ENCODE results near the gene TULP4. TPM values are rescaled to one million over a fixed set of nuclear protein-coding genes. Genes with fewer than 3 reads are reported as not detected.
"Not testable (repeated sequence)": the region's sequence is repeated elsewhere in the genome, so short reads cannot be mapped to it uniquely, and the experiment has no call there.

The TULP4 gene
- total RNA-seq, 1 donor from 2014 or later: 21.9 TPM

DNA sequence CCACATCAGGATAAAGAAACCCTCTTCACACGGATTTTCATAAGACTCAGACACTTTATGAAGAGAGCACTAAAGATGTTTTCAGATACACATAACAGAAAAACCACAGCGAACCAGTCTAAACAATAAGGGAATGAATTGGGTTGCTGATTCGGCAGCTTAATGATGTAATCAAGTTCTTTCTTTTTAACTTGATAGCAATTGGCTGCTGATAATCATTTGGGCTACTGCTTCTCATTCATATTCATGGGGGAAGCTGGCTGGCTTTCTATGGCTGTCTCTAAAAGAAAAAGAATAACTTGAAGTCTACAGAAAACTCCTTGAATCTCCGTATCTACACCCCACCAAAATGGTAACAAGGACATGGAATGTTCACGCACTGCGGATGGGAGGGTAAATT, 227.6 kb downstream of the TULP4 start:
- intact Hi-C loops (cut with micrococcal nuclease): loop anchor here (5.0 kb wide), 2 partner anchors 308 to 328 kb away; no protein-coding TSS in a partner anchor
- no peak for DNase-seq (ENCODE audit: low spot score)
- H3K27me3 Mint-ChIP-seq (ENCODE audit: insufficient read depth): peaks cover 34% of the 10 kb centered on the region
- no peaks in the 10 kb centered on the region for H3K4me1 Mint-ChIP-seq (ENCODE audit: low read depth)
- H3K4me3 Mint-ChIP-seq: no peak overlapping the region
- no peaks in the 10 kb centered on the region for H3K36me3 Mint-ChIP-seq (ENCODE audit: low read depth)
- no peaks in the 10 kb centered on the region for H3K9me3 Mint-ChIP-seq
- no peak overlapping the region for H3K27ac Mint-ChIP-seq

DNA sequence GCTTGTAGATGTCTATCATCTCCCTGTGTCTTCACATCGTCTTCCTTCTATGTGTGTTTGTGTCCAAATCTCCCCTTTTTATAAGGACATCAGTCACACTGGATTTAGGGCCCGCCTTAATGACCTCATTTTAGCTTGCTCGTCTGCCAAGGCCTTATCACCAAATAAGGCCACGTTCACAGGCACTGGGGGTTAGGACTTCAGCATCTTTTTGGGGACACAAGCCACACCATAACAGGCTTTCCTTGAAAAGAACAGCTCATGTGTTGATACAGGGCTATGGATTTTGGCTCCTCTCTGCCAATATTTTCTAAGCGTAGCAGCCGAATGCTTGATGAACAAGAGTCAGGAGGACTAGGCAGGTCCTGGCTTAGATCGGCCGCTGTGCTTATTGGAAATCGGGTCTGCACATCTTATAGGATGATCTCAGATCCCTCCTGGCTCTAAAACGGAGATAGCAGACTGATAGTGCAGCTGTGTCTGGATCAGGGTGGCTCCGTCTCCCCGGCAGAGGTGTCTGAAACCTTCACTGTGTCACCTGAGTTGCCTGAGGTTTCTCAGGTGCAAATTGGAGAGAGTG, 231.4 kb downstream of the TULP4 start:
- H3K4me3 Mint-ChIP-seq: no peak overlapping the region
- H3K9me3 Mint-ChIP-seq: no peaks in the 10 kb centered on the region
- no peak overlapping the region for H3K27ac Mint-ChIP-seq
- intact Hi-C loops (cut with micrococcal nuclease): no loop called here
- H3K36me3 Mint-ChIP-seq (ENCODE audit: low read depth): peaks cover 2% of the 10 kb centered on the region
- DNase-seq (ENCODE audit: low spot score): no peak
- no peaks in the 10 kb centered on the region for H3K4me1 Mint-ChIP-seq (ENCODE audit: low read depth)
- H3K27me3 Mint-ChIP-seq (ENCODE audit: insufficient read depth): peaks cover 17% of the 10 kb centered on the region

DNA sequence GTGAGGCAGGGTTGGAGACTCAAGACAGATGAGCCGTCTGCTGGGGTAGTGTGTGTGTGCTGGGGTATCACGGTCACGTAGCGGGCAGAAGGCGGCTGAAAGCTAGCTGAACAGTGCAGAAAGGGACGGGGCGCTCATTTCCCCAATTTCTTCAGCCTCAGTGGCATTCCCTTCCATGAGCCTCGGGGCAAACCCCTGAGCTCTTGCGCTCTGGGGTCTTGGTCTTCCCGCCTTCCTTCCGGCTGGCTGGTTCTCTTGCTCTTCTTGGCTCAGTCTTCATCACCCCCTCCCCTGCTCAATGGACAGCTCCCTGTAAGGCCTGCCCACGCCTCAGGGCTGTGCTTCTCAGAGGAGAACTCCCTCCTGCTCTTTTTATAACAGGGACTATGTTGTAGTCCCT, 232.2 kb downstream of the TULP4 start:
- Mint-ChIP-seq H3K4me1 (ENCODE audit: low read depth) (no peaks in the 10 kb centered on the region), H3K9me3 (no peaks in the 10 kb centered on the region), H3K27me3 (ENCODE audit: insufficient read depth) (peaks cover 12% of the 10 kb centered on the region), H3K27ac (no peak overlapping the region), H3K36me3 (ENCODE audit: low read depth) (peaks cover 2% of the 10 kb centered on the region), H3K4me3 (no peak overlapping the region)
- intact Hi-C loops (cut with micrococcal nuclease): no loop called here
- no peak for DNase-seq (ENCODE audit: low spot score)

DNA sequence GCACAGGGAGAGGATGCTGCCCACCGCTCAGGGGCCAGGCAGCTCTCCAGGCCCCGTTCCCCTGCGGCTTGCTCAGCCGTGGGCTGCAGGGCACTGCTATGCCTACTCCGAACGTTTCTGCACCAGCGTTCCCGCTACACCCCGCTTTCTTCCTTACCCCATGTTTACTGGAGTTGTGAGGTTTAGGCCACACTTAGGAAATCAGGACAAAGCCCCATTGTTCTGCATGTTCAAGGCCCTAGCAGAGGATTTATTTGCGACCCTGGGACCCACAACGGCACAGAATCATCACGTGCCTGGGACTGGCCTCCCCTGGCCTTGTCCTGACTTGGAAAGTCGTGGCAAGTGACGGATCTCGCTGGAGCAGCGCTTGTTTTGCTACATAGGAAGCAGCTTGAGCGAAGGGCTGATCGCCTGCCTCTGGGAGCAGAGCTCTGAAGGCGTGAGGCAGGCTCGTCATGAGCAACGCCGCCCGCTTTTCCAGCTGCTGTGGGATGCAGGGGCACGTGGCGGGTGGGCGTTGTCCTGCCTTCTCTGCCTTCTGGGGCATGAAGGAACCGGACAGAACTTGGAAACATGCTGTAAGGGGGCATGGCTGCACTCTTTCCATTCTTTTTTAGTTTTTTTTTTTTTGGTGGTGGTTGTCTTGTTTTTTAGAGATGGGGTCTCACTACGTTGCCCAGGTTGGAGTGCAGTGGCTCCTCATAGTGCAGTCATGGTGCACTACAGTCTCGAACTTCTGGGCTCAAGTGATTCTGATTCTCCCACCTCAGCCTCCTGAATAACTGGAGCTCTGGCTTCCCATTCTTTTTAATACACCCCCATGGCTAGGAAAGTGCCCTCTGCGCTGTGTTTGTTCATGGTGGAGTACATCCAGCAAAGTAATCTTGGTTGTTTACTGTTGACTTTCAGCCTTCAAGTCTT, 233.0 kb downstream of the TULP4 start:
- Mint-ChIP-seq H3K36me3 (ENCODE audit: low read depth) (peaks cover 2% of the 10 kb centered on the region), H3K27ac (no peak overlapping the region), H3K9me3 (no peaks in the 10 kb centered on the region), H3K27me3 (ENCODE audit: insufficient read depth) (peaks cover 7% of the 10 kb centered on the region), H3K4me3 (no peak overlapping the region), H3K4me1 (ENCODE audit: low read depth) (no peaks in the 10 kb centered on the region)
- intact Hi-C loops (cut with micrococcal nuclease): no loop called here
- no peak for DNase-seq (ENCODE audit: low spot score)

DNA sequence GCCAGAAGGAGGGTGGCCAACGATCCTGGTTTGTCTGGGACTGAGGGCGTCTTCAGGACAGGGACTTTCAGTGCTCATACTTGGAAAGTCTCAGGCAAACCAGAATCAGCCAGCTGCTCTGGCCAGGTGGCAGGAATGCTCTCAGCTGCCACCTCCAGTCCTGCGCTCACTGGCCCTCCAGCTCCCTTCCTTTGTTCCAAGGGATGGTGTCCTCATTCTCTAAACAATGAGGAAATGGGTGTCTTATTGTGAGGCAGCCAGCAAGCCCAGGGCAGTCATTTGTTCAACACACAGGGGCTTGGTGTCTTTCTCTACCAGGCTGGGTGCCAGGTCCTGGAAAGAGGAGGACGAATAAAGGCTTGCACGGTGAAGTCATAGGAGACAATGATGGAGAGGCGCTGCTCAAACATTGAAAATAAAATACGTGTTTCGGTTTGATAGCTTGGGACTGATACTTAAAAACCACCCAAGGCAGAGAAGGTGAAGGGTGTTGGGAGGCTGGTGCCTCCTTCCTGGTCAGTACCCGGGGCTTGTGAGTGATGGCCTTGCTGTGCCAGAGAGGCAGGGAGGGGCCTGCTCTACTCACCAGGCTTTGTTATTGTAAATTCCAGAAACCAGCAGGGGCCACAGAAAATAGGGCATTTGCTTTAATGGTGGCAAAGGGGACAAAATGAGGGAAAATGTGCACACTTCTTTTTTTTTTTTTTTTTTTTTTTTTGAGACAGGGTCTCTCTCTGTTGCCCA, 236.3 kb downstream of the TULP4 start:
- Mint-ChIP-seq H3K4me3 (no peak overlapping the region), H3K27ac (no peak overlapping the region), H3K4me1 (ENCODE audit: low read depth) (no peaks in the 10 kb centered on the region), H3K9me3 (no peaks in the 10 kb centered on the region), H3K27me3 (ENCODE audit: insufficient read depth) (peaks cover 11% of the 10 kb centered on the region), H3K36me3 (ENCODE audit: low read depth) (peaks cover 2% of the 10 kb centered on the region)
- intact Hi-C loops (cut with micrococcal nuclease): no loop called here
- DNase-seq (ENCODE audit: low spot score): no peak

DNA sequence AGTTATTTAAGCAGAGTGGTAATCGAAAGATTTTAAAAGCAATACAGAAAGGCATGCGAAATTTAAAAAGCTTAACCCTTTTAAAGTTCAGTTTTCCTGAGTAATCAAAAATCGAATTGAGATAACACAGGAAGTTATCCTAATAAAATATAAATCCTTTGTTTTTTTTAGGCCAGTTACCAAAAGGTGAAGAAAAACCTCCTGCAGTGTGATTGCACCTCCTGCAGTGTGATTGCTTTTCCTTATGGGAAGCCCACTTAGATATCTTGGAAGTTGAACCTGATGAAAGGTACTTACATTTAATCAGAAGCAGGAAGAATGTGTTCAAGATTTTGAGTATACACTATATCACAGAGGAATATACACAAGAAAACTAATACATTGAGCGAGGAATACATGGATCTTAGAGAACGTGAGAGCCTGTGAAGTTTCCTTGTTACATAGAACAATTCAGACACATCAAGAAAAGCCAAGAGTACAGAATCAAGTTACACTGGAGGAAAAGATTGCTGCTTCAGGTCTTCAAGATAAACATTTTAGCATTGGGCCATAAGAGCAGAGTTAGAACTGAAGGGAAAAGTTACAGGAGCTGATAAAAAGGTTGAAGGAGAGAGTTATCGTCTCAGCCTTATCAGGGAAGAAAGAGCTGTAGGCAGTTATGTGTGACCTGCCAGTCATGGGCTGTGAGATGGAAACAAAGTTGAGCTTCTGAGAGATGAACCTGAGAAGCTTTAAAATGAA, 240.0 kb downstream of the TULP4 start:
- no peak overlapping the region for H3K4me3 Mint-ChIP-seq
- H3K9me3 Mint-ChIP-seq: no peaks in the 10 kb centered on the region
- intact Hi-C loops (cut with micrococcal nuclease): no loop called here

DNA sequence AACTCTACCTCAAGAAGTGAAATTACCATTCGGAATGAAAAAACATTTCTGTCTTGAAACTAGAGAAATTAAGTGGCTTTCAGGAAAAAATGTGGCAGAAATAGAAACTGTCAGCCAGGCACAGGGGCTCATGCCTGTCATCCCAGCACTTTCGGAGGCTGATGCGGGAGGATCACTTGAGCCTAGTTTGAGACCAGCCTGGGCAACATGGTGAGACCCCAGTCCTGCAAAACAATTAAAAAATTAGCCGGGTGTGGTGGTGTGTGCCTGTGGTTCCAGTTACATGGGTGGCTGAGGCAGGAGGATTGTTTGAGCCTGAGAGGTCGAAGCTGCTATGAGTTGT, 240.5 kb downstream of the TULP4 start:
- no peak for DNase-seq (ENCODE audit: low spot score)
- H3K4me3 Mint-ChIP-seq: no peak overlapping the region
- H3K36me3 Mint-ChIP-seq (ENCODE audit: low read depth): no peaks in the 10 kb centered on the region
- intact Hi-C loops (cut with micrococcal nuclease): no loop called here
- no peaks in the 10 kb centered on the region for H3K4me1 Mint-ChIP-seq (ENCODE audit: low read depth)
- peaks cover 12% of the 10 kb centered on the region for H3K27me3 Mint-ChIP-seq (ENCODE audit: insufficient read depth)
- H3K9me3 Mint-ChIP-seq: no peaks in the 10 kb centered on the region
- H3K27ac Mint-ChIP-seq: no peak overlapping the region

More for the DNA sequence above, 240.0 kb downstream of the TULP4 start:
- H3K4me1 Mint-ChIP-seq (ENCODE audit: low read depth): no peaks in the 10 kb centered on the region
- DNase-seq (ENCODE audit: low spot score): no peak
- peaks cover 14% of the 10 kb centered on the region for H3K27me3 Mint-ChIP-seq (ENCODE audit: insufficient read depth)
- H3K27ac Mint-ChIP-seq: no peak overlapping the region
- H3K36me3 Mint-ChIP-seq (ENCODE audit: low read depth): no peaks in the 10 kb centered on the region

DNA sequence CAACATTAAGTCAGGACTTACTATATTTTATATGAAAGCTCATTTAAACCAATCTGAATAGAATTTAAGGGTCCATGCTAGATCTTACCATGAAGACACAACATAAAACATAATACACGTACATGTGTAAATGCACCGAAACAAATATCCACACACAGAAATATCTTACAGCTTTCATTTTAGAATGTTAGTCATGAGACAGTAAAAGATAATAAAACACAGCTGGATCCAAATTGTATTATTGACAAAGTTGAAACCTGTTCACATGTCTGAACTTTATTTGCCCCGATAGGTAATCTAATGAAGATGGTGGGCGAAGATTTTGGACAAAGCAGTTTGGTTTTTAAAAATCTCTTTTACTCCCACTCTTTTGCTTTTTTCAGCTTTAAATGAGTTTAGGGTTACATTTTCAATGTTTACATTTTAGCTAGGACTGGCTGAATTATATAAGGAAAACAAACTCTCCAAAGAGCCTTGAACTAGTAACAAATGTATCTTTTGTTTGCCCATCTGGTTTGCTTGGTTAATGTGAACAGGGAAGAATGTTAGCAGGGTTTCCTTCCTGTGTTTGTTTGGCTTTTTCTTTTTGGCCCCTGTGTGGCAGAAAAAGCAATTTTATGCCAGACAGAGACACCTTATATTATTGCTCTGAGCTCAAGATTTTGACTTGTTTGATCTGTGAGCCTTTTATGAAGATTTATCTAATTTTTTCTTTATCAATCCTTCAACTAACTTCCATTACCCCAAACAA, 242.5 kb downstream of the TULP4 start:
- no peak overlapping the region for H3K27ac Mint-ChIP-seq
- H3K4me1 Mint-ChIP-seq (ENCODE audit: low read depth): peaks cover 7% of the 10 kb centered on the region
- H3K9me3 Mint-ChIP-seq: no peaks in the 10 kb centered on the region
- H3K27me3 Mint-ChIP-seq (ENCODE audit: insufficient read depth): peaks cover 8% of the 10 kb centered on the region
- H3K36me3 Mint-ChIP-seq (ENCODE audit: low read depth): no peaks in the 10 kb centered on the region
- intact Hi-C loops (cut with micrococcal nuclease): no loop called here
- H3K4me3 Mint-ChIP-seq: no peak overlapping the region
- DNase-seq (ENCODE audit: low spot score): no peak

DNA sequence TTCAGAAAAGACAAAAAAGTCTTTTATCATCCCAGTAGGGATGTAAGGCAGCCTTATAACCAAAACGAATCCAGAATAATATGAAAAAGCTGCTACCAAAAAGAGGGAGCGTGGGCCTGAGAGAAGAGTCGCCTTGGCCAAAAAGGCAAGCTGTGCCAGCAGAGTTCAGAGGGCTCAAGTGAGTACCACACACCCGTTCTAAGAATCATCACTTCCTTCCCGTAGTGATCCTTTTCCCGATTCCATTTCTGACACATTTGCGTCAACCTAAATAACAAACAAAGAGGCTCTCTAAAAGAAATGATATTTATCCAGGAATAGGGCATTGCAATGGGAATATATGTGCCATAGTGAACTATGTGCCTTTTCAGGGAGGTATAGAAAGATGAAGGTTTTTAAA, 243.8 kb downstream of the TULP4 start:
- Mint-ChIP-seq H3K27me3 (ENCODE audit: insufficient read depth) (peaks cover 7% of the 10 kb centered on the region), H3K4me1 (ENCODE audit: low read depth) (peaks cover 13% of the 10 kb centered on the region), H3K27ac (no peak overlapping the region), H3K4me3 (no peak overlapping the region), H3K36me3 (ENCODE audit: low read depth) (no peaks in the 10 kb centered on the region), H3K9me3 (no peaks in the 10 kb centered on the region)
- intact Hi-C loops (cut with micrococcal nuclease): no loop called here
- DNase-seq (ENCODE audit: low spot score): no peak

DNA sequence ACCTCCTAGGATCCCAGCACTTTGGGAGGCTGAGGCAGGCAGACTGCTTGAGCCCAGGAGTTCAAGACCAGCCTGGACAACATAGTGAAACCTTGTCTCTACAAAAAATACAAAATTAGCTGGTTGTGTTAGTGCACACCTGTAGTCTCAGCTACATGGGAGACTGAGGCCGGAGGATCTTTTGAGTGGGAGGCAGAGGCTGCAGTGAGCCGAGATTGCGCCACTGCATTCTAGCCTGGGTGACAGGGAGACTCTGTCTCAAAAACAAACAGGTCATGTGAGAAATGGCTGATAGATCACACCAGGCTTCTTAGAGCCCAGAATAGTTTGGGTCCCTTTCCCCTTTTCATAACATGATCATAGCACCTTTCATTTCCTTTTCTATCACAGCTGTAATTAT, 244.8 kb downstream of the TULP4 start:
- intact Hi-C loops (cut with micrococcal nuclease); H3K9me3 Mint-ChIP-seq; H3K36me3 Mint-ChIP-seq (ENCODE audit: low read depth): not testable (repeated sequence)

DNA sequence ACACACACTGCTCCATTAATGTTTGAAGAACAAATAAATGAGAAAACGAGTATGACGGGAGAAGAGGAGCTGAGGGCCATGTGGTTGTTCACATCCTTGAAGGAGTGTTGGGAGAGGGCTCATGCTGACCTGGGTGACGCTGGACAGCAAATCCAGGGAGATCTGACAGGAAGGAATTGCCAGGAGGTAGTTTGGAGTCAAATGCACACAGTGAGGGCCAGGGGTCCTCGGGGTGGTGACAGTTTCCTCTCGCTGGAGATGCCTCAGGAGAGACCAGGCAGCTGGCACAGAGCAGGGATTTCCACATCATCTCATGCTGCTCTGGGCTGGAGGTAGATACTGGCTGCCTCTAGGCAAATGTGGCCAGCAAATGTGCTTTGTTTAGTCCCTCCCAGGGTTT, 245.7 kb downstream of the TULP4 start:
- no peak overlapping the region for H3K4me3 Mint-ChIP-seq

More for the DNA sequence above, 244.8 kb downstream of the TULP4 start:
- not testable (repeated sequence) for H3K27me3 Mint-ChIP-seq (ENCODE audit: insufficient read depth); H3K4me3 Mint-ChIP-seq; H3K27ac Mint-ChIP-seq; DNase-seq (ENCODE audit: low spot score)
- H3K4me1 Mint-ChIP-seq (ENCODE audit: low read depth): peaks cover 19% of the 10 kb centered on the region

More for the DNA sequence above, 245.7 kb downstream of the TULP4 start:
- Mint-ChIP-seq H3K36me3 (ENCODE audit: low read depth) (peaks cover 4% of the 10 kb centered on the region), H3K4me1 (ENCODE audit: low read depth) (peaks cover 19% of the 10 kb centered on the region), H3K9me3 (no peaks in the 10 kb centered on the region), H3K27ac (no peak overlapping the region), H3K27me3 (ENCODE audit: insufficient read depth) (peaks cover 4% of the 10 kb centered on the region)
- intact Hi-C loops (cut with micrococcal nuclease): no loop called here
- no peak for DNase-seq (ENCODE audit: low spot score)

Measured in activated T-helper 1 cell treated with anti-CD3 and anti-CD28 coated beads, Interleukin-12 subunit alpha, Interleukin-12 subunit beta, Interleukin-2, Interleukin-4 antibody, amounts not matched to agents 30 ng/mL and 10 ng/mL and 1 ng/mL, durations not matched to agents 14 hours and 24 hours and 36 hours (primary cell).